Ectodermal cell (in vitro differentiated cells): ENCODE data around the gene RTL1.
A peak's percentile ranks its signal among the peaks of the same experiment; 100 is the strongest.

ENCODE experiments used
- H3K27ac ChIP-seq: 2 replicates; pipeline ENCODE4 v1.7.0; 2013; ENCODE audit warnings: mild to moderate bottlenecking, low read depth, low read length; ENCODE audit not compliant: insufficient read depth, poor library complexity, severe bottlenecking
- H3K27me3 ChIP-seq: 2 replicates; pipeline ENCODE4 v1.7.0; 2013; ENCODE audit warnings: mild to moderate bottlenecking, low read length; ENCODE audit not compliant: insufficient read depth, control insufficient read depth, poor library complexity, severe bottlenecking
- H3K36me3 ChIP-seq: one replicate; pipeline ENCODE4 v1.7.0; 2013; ENCODE audit warnings: low read length; ENCODE audit not compliant: control insufficient read depth, insufficient read depth
- H3K4me1 ChIP-seq: one replicate; pipeline ENCODE4 v1.7.0; 2013; ENCODE audit warnings: low read length; ENCODE audit not compliant: control insufficient read depth, insufficient read depth
- H3K4me3 ChIP-seq: 2 replicates; pipeline ENCODE4 v1.7.0; 2013; ENCODE audit warnings: low read depth, low read length, control low read depth; ENCODE audit not compliant: insufficient read depth
- H3K9me3 ChIP-seq: 2 replicates; pipeline ENCODE4 v1.7.0; 2013; ENCODE audit warnings: mild to moderate bottlenecking, low read length, moderate library complexity; ENCODE audit not compliant: control insufficient read depth
- WGBS, 2 experiments: methylation state at CpG; one replicate each; pipeline ENCODE4 v1.1.7; 2013; ENCODE audit warnings: missing lambda C conversion rate in 2 of 2; 5-methylcytosine and 5-hydroxymethylcytosine counted together

The RTL1 gene

GRCh38 chr14:100906420-100906819 is 2.9 kb upstream of the RTL1 start:
- H3K27ac ChIP-seq = no peak overlapping the region
- no peak overlapping the region for H3K4me3 ChIP-seq
- H3K4me1 ChIP-seq = peaks cover 26% of the 10 kb centered on the region
- H3K36me3 ChIP-seq = no peaks in the 10 kb centered on the region
- no peaks in the 10 kb centered on the region for H3K9me3 ChIP-seq
- WGBS, 2 experiments = 54 to 56% methylated on average over 6 of the region's 6 CpGs
- H3K27me3 ChIP-seq = peaks cover 4% of the 10 kb centered on the region

GRCh38 chr14:100905166-100905565 is 1.6 kb upstream of the RTL1 start:
- peaks cover 37% of the 10 kb centered on the region for H3K4me1 ChIP-seq
- peaks cover 4% of the 10 kb centered on the region for H3K27me3 ChIP-seq
- H3K9me3 ChIP-seq = no peaks in the 10 kb centered on the region
- H3K4me3 ChIP-seq = no peak overlapping the region
- WGBS, 2 experiments = 53 to 57% methylated on average over 12 of the region's 12 CpGs
- H3K27ac ChIP-seq = no peak overlapping the region
- H3K36me3 ChIP-seq = no peaks in the 10 kb centered on the region

GRCh38 chr14:100904307-100905087 is 975 bp upstream of the RTL1 start:
- 4 to 5% methylated on average over 44 of the region's 45 CpGs for WGBS, 2 experiments
- peak overlapping the region; percentile 22 for H3K4me3 ChIP-seq
- H3K36me3 ChIP-seq = no peaks in the 10 kb centered on the region
- peaks cover 4% of the 10 kb centered on the region for H3K27me3 ChIP-seq
- H3K4me1 ChIP-seq = peaks cover 44% of the 10 kb centered on the region
- H3K27ac ChIP-seq = no peak overlapping the region
- H3K9me3 ChIP-seq = no peaks in the 10 kb centered on the region

GRCh38 chr14:100903134-100903468 is 421 bp downstream of the RTL1 start:
- WGBS, 2 experiments = 78 to 83% methylated on average over 9 to 10 of the region's 10 CpGs
- Histone ChIP-seq H3K27me3 (peaks cover 4% of the 10 kb centered on the region), H3K27ac (no peak overlapping the region), H3K4me1 (peaks cover 53% of the 10 kb centered on the region), H3K9me3 (no peaks in the 10 kb centered on the region), H3K36me3 (no peaks in the 10 kb centered on the region), H3K4me3 (no peak overlapping the region)

- no peaks in the 10 kb centered on the region for H3K36me3 ChIP-seq
- 33 to 34% methylated on average over 18 of the region's 18 CpGs for WGBS, 2 experiments
- H3K4me1 ChIP-seq = peaks cover 53% of the 10 kb centered on the region
- H3K27me3 ChIP-seq = peaks cover 4% of the 10 kb centered on the region
- H3K9me3 ChIP-seq = no peaks in the 10 kb centered on the region
- H3K4me3 ChIP-seq = no peak overlapping the region
- H3K27ac ChIP-seq = peak overlapping the region; percentile 29
Measured at GRCh38 chr14:100902295-100903133, 1.0 kb downstream of the RTL1 start.

GRCh38 chr14:100901391-100902183 is 1.9 kb downstream of the RTL1 start:
- Histone ChIP-seq H3K4me3 (no peak overlapping the region), H3K9me3 (no peaks in the 10 kb centered on the region), H3K4me1 (peaks cover 58% of the 10 kb centered on the region)

GRCh38 chr14:100900837-100901390 is 2.6 kb downstream of the RTL1 start:
- Histone ChIP-seq H3K4me1 (peaks cover 58% of the 10 kb centered on the region), H3K4me3 (no peak overlapping the region), H3K9me3 (no peaks in the 10 kb centered on the region), H3K36me3 (no peaks in the 10 kb centered on the region), H3K27me3 (peaks cover 4% of the 10 kb centered on the region), H3K27ac (no peak overlapping the region)
- WGBS, 2 experiments = 37 to 39% methylated on average over 15 of the region's 15 CpGs

More at GRCh38 chr14:100901391-100902183, 1.9 kb downstream of the RTL1 start:
- no peak overlapping the region for H3K27ac ChIP-seq
- H3K27me3 ChIP-seq = peaks cover 4% of the 10 kb centered on the region
- 92 to 94% methylated on average over 12 of the region's 12 CpGs for WGBS, 2 experiments
- H3K36me3 ChIP-seq = no peaks in the 10 kb centered on the region

- Histone ChIP-seq H3K9me3 (no peaks in the 10 kb centered on the region), H3K27ac (no peak overlapping the region), H3K4me1 (peaks cover 53% of the 10 kb centered on the region), H3K27me3 (peaks cover 4% of the 10 kb centered on the region), H3K36me3 (no peaks in the 10 kb centered on the region), H3K4me3 (no peak overlapping the region)
- 18% methylated on average over 17 to 18 of the region's 19 CpGs for WGBS, 2 experiments
Measured at GRCh38 chr14:100899884-100900771, 3.4 kb downstream of the RTL1 start.
